Diencephalon (tissue), 1 donor: ENCODE results near the gene KCNK5. TPM values are rescaled to one million over a fixed set of nuclear protein-coding genes. Genes with fewer than 3 reads are reported as not detected.

Experiments used
- total RNA-seq: library from RNA; depleted of rRNA; stranded (reverse); fragments of >200 nt; gene quantifications from one replicate; pipeline ENCODE4 v1.2.3, GENCODE V29; 2014

Gene KCNK5
- total RNA-seq, result not detected

GRCh38 chr6:39228992-39229767 lies at the start of gene KCNK5:
Gene KCNK5, minus strand, starts transcription at chr6:39229475. Its CDS starts 364 bp downstream, at chr6:39229111.

Other genes starting within 250 kb of the KCNK5 start
- 1.6 TPM for gene GLP1R, start 180.7 kb downstream of the KCNK5 start, total RNA-seq
- 29.3 TPM for gene SAYSD1, start 114.3 kb downstream of the KCNK5 start, total RNA-seq
- gene KCNK17, start 84.9 kb upstream of the KCNK5 start, total RNA-seq, result 0.69 TPM
- not detected for gene KCNK16, start 93.2 kb upstream of the KCNK5 start, total RNA-seq